ENCODE data around the gene PLCXD3. TPM values are rescaled to one million over a fixed set of nuclear protein-coding genes. Genes with fewer than 3 reads are reported as not detected.

The PLCXD3 gene
- total RNA-seq, 1 donor from 2014 or later: not detected

DNA sequence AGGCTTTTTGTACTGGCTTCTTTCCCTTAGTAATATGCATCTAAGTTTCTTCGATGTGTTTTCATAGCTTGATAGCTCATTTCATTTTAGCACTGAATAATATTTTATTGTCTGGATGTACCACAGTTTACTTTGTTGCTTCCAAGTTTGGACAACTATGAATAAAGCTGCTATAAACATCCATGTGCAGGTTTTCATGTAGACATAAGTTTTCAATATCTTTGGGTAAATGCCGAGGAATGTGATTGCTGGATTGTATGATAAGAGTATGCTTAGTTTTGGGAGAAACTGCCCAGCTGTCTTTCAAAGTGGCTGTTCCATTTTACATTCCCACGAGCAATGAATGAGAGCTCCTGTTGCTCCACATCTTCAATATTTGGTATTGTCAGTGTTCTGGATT is 84.7 kb downstream of the PLCXD3 start:
- Mint-ChIP-seq H3K36me3 (ENCODE audit: low read depth) (no peaks in the 10 kb centered on the region), H3K27me3 (ENCODE audit: low read depth) (peaks cover 18% of the 10 kb centered on the region), H3K27ac (ENCODE audit: unreplicated experiment) (no peak overlapping the region), H3K4me1 (ENCODE audit: low read depth) (no peaks in the 10 kb centered on the region), H3K9me3 (ENCODE audit: low read depth) (no peaks in the 10 kb centered on the region), H3K4me3 (ENCODE audit: unreplicated experiment) (no peak overlapping the region)
- TF ChIP-seq, protein P1, sequence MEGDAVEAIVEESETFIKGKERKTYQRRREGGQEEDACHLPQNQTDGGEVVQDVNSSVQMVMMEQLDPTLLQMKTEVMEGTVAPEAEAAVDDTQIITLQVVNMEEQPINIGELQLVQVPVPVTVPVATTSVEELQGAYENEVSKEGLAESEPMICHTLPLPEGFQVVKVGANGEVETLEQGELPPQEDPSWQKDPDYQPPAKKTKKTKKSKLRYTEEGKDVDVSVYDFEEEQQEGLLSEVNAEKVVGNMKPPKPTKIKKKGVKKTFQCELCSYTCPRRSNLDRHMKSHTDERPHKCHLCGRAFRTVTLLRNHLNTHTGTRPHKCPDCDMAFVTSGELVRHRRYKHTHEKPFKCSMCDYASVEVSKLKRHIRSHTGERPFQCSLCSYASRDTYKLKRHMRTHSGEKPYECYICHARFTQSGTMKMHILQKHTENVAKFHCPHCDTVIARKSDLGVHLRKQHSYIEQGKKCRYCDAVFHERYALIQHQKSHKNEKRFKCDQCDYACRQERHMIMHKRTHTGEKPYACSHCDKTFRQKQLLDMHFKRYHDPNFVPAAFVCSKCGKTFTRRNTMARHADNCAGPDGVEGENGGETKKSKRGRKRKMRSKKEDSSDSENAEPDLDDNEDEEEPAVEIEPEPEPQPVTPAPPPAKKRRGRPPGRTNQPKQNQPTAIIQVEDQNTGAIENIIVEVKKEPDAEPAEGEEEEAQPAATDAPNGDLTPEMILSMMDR (IDR thresholded peaks at IDR 0.05): no peak
- DNase-seq (ENCODE audit: low spot score): no peak

DNA sequence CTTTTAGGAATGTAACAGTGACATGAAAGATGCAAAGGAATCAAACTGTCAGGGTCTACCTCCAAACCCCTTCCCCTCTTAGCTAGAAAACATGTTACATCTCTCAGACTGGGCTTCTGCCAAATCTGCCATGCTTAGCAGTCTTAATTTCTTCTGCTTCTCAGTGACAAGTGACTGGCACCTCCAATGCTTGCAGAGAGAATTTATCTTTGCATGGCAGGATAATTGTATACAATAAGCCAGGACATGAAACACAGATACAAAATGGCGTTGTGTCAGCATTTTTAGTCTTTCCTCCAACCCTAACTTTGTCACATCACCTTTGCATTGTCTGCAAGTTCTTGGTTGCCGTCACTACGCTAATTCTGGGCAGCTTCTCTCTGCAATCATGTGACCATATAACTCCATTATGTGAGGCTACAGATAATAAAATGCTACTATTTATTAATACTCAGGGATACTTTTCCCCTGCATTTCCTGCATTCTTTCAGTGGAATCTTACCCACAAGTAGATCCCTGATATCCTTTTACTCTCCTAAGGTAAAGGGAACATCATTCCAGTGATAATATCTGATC is 89.8 kb downstream of the PLCXD3 start:
- H3K27me3 Mint-ChIP-seq (ENCODE audit: low read depth): peaks cover 10% of the 10 kb centered on the region
- no peaks in the 10 kb centered on the region for H3K9me3 Mint-ChIP-seq (ENCODE audit: low read depth)
- H3K4me3 Mint-ChIP-seq (ENCODE audit: unreplicated experiment): no peak overlapping the region
- no peaks in the 10 kb centered on the region for H3K36me3 Mint-ChIP-seq (ENCODE audit: low read depth)
- no peaks in the 10 kb centered on the region for H3K4me1 Mint-ChIP-seq (ENCODE audit: low read depth)
- TF ChIP-seq, protein P1 (IDR thresholded peaks at IDR 0.05): no peak
- DNase-seq (ENCODE audit: low spot score): no peak
- no peak overlapping the region for H3K27ac Mint-ChIP-seq (ENCODE audit: unreplicated experiment)

DNA sequence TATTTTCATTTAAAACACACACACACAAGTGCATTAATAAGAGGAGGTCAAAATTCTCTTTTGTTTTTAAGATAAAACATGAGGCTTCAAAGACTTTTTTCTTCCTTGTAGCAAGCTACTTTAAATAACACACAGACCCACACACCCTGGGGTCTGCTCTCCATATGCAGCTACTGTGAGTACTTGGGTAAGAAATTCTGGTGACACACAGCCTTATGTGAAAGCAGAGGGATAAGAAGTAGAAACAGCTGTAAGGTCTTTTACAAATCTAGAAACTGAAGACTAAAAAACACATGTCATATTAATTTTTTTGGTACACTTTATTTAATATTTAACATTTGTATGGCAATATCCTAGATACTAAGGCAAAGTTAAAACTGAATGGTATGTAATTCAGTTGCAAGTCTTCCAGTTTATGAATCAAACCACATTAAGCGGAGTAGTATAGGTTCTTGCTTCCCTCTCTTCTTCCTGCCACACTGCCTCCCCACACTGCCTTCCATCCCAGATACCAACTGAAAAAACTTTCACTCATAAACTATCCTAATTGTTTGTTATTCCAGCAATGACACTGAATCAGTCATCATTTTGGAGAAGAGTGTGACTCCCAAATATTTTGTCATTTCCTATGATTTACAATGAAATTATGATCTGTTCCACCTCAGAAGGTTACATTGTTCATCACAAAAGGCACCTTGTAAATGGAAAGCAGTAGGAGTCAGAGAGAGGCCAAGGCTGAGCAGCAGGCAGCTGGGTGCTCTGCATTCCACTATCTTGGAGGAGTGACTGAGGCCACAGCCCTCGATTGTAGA is 92.0 kb downstream of the PLCXD3 start:
- DNase-seq (ENCODE audit: low spot score): no peak
- Mint-ChIP-seq H3K27me3 (ENCODE audit: low read depth) (peaks cover 10% of the 10 kb centered on the region), H3K4me3 (ENCODE audit: unreplicated experiment) (no peak overlapping the region), H3K36me3 (ENCODE audit: low read depth) (no peaks in the 10 kb centered on the region), H3K27ac (ENCODE audit: unreplicated experiment) (no peak overlapping the region), H3K4me1 (ENCODE audit: low read depth) (peaks cover 6% of the 10 kb centered on the region), H3K9me3 (ENCODE audit: low read depth) (no peaks in the 10 kb centered on the region)
- TF ChIP-seq, protein P1 (IDR thresholded peaks at IDR 0.05): no peak

DNA sequence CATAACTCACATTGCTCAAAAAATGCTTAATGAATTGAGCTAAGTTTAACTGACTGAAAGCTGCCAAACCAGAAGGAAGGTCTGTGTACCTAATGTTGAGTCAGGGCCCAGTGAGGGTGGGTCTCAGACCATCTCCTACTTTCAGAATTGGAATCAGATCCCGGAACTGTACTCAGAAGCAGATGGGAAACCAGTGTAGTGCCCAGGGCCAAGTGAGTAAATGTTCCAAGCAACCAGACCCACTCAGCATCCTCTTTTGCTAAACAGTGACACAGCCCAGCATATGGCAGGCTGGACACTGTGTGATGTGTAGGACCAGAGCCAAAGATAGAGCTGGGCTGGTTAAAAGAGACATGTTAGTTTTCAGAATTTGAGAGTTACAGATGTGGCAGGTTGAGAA is 94.1 kb downstream of the PLCXD3 start:
- DNase-seq (ENCODE audit: low spot score): no peak
- no peak overlapping the region for H3K27ac Mint-ChIP-seq (ENCODE audit: unreplicated experiment)
- no peak overlapping the region for H3K4me3 Mint-ChIP-seq (ENCODE audit: unreplicated experiment)
- H3K4me1 Mint-ChIP-seq (ENCODE audit: low read depth): peaks cover 6% of the 10 kb centered on the region
- H3K9me3 Mint-ChIP-seq (ENCODE audit: low read depth): no peaks in the 10 kb centered on the region
- peaks cover 10% of the 10 kb centered on the region for H3K27me3 Mint-ChIP-seq (ENCODE audit: low read depth)
- H3K36me3 Mint-ChIP-seq (ENCODE audit: low read depth): no peaks in the 10 kb centered on the region
- TF ChIP-seq, protein P1 (IDR thresholded peaks at IDR 0.05): no peak

DNA sequence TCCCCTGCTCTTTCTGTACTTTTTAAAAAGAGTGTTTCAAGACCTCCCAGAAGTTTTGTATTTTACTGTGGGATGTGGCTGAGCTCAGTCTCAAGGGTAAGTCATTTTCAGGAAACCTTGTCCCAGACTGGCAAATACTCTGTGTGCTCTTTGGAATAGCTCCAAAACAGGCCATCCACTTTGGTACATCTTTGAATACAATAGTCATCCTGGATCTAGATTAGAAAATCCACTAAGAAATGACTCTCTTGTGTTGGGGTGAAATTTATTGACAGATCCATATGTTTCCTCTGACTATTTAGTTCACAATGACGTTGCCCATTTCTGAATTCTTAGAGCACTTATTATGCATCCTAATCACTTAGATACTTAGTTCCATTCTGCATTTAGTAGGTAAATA is 95.2 kb downstream of the PLCXD3 start:
- no peaks in the 10 kb centered on the region for H3K36me3 Mint-ChIP-seq (ENCODE audit: low read depth)
- no peak for DNase-seq (ENCODE audit: low spot score)
- H3K4me1 Mint-ChIP-seq (ENCODE audit: low read depth): peaks cover 6% of the 10 kb centered on the region
- H3K9me3 Mint-ChIP-seq (ENCODE audit: low read depth): no peaks in the 10 kb centered on the region
- H3K27me3 Mint-ChIP-seq (ENCODE audit: low read depth): peaks cover 9% of the 10 kb centered on the region
- TF ChIP-seq, protein P1 (IDR thresholded peaks at IDR 0.05): no peak
- H3K4me3 Mint-ChIP-seq (ENCODE audit: unreplicated experiment): no peak overlapping the region
- no peak overlapping the region for H3K27ac Mint-ChIP-seq (ENCODE audit: unreplicated experiment)
